Hepatocyte (in vitro differentiated cells): ENCODE measurements around the gene LSM10.

Experiments used
- EZH2phosphoT487 ChIP-seq: fragments of 200-600 bp; sonication (generic); IDR thresholded peaks from one replicate; pipeline ENCODE4 v1.6.1; 2018; ENCODE audit warnings: antibody characterized with exemption, mild to moderate bottlenecking, low read depth, moderate library complexity; ENCODE audit not compliant: unreplicated experiment, severe bottlenecking
- TF ChIP-seq, protein P1 (sequence below): fragments of 200-600 bp; sonication (generic); IDR thresholded peaks from 2 replicates; pipeline ENCODE4 v1.5.1; 2016; ENCODE audit warnings: antibody characterized with exemption, mild to moderate bottlenecking; ENCODE audit not compliant: poor library complexity

DNA sequence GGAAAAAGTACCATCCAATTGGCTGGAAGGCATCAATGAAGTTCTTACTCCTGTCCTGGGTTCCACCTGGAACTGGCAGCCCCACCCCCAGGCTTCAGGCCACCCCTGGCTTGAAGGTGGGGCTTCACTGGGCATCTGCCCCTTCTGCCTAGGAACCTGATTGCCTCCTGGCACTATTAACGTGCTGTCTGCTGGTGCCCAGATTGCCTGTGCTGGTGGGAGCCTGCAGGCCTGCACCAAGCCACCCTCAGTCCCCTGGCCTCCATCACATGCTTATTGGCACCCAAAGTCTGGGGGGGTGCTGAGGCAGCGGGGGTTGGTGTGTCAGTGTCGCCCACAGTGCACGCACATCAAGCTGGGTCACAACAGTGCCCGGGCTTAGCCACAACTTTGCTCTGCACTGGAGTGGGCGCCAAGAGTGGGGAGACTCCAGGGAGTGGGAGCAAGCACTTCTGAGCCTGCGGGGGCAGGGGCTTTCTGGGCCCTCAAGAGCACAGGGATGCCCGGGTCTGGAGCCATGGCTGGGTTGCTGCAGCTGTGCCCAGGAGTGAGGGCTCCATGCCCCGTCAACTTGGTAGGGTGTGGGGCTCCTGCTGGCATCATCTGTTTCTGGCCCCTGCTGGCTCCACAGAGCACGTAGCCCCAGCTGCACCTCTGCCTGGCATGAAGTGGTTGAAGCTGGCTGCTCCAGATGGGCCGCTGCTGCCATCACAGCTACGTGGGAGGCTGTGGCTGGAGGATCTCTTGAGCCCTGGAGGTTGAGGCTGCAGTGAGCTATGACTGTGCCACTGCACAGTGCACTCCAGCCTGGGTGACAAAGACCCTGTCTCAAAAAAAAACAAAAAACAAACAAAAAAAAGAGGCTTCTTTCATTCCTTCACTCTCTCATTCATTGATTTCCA lies 4.1 kb upstream of the LSM10 start:
- TF ChIP-seq, protein P1, sequence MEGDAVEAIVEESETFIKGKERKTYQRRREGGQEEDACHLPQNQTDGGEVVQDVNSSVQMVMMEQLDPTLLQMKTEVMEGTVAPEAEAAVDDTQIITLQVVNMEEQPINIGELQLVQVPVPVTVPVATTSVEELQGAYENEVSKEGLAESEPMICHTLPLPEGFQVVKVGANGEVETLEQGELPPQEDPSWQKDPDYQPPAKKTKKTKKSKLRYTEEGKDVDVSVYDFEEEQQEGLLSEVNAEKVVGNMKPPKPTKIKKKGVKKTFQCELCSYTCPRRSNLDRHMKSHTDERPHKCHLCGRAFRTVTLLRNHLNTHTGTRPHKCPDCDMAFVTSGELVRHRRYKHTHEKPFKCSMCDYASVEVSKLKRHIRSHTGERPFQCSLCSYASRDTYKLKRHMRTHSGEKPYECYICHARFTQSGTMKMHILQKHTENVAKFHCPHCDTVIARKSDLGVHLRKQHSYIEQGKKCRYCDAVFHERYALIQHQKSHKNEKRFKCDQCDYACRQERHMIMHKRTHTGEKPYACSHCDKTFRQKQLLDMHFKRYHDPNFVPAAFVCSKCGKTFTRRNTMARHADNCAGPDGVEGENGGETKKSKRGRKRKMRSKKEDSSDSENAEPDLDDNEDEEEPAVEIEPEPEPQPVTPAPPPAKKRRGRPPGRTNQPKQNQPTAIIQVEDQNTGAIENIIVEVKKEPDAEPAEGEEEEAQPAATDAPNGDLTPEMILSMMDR: no peak
- TF ChIP-seq EZH2phosphoT487: no peak
